HEK293 (cell line): Measurements from ENCODE around the gene TMEM51.

Experiments used
- CTCF ChIA-PET: fragments of 350-600 bp; formaldehyde crosslinking; extraction: SDS; loops from one replicate; lab custom pipeline; 2021; ENCODE audit warnings: antibody characterized with exemption; lab: Yijun Ruan, JAX
- POLR2A ChIA-PET: fragments of 300-600 bp; formaldehyde crosslinking; extraction: SDS; loops from one replicate; lab custom pipeline; 2020; ENCODE audit warnings: antibody characterized with exemption, inconsistent platforms; lab: Yijun Ruan, JAX
- H3K27ac ChIP-seq: fragments of 200-500 bp; sonication (Bioruptor generic); 2 replicates; pipeline ENCODE4 v1.5.1; 2014; ENCODE audit warnings: low read depth, low read length, control low read depth, inconsistent platforms; ENCODE audit errors: extremely low read depth
- H3K36me3 ChIP-seq, 2 experiments: fragments of 200-500 bp in 1 of 2; sonication (Bioruptor generic) in 1 of 2; 1 replicate in 1 of 2; 2 replicates in 1 of 2; pipeline ENCODE4 v1.5.1; 2014 to 2017; ENCODE audit warnings: inconsistent platforms in 2 of 2, low read length in 2 of 2; ENCODE audit not compliant: control insufficient read depth in 2 of 2, insufficient read depth in 1 of 2
- H3K4me1 ChIP-seq: fragments of 200-500 bp; sonication (Bioruptor generic); 2 replicates; pipeline ENCODE4 v1.5.1; 2014; ENCODE audit warnings: mild to moderate bottlenecking, low read length, inconsistent platforms; ENCODE audit not compliant: control insufficient read depth, insufficient read depth
- H3K4me3 ChIP-seq: 2 replicates; pipeline ENCODE4 v1.5.1; 2011; ENCODE audit warnings: low read depth, mild to moderate bottlenecking, control low read depth, low read length, moderate library complexity
- H3K9me3 ChIP-seq: fragments of 200-500 bp; sonication (Bioruptor generic); 2 replicates; pipeline ENCODE4 v1.5.1; 2014; ENCODE audit warnings: low read depth, low read length, inconsistent platforms; ENCODE audit not compliant: control insufficient read depth, insufficient read depth
- BCL11B ChIP-seq: fragments of 450-650 bp; formaldehyde crosslinking; IDR thresholded peaks from 2 replicates; pipeline ENCODE4 v1.5.1; 2016; ENCODE audit warnings: low read depth, missing biosample characterization, missing genetic modification characterization
- HIC1 ChIP-seq: fragments of 450-650 bp; formaldehyde crosslinking; IDR thresholded peaks from 2 replicates; pipeline ENCODE4 v1.5.1; 2016; ENCODE audit warnings: missing biosample characterization, missing genetic modification characterization
- KLF10 ChIP-seq: fragments of 450-650 bp; IDR thresholded peaks from 2 replicates; pipeline ENCODE4 v1.5.1; 2018; ENCODE audit warnings: missing biosample characterization, mild to moderate bottlenecking, missing genetic modification characterization
- KLF9 ChIP-seq: fragments of 450-650 bp; formaldehyde crosslinking; IDR thresholded peaks from 2 replicates; pipeline ENCODE4 v1.5.1; 2016; ENCODE audit warnings: missing biosample characterization, missing genetic modification characterization, low read depth
- MYNN ChIP-seq: fragments of 450-650 bp; formaldehyde crosslinking; IDR thresholded peaks from 2 replicates; pipeline ENCODE4 v1.5.1; 2016; ENCODE audit warnings: missing biosample characterization, missing genetic modification characterization, borderline replicate concordance
- SETDB1 ChIP-seq: IDR thresholded peaks from one replicate; pipeline ENCODE4 v1.6.1; 2017; ENCODE audit warnings: mild to moderate bottlenecking, low read length, moderate library complexity, mixed read lengths; ENCODE audit not compliant: insufficient read length
- SP2 ChIP-seq: fragments of 450-650 bp; formaldehyde crosslinking; IDR thresholded peaks from 2 replicates; pipeline ENCODE4 v1.5.1; 2016; ENCODE audit warnings: missing biosample characterization, missing genetic modification characterization
- SP3 ChIP-seq: fragments of 450-650 bp; formaldehyde crosslinking; IDR thresholded peaks from 2 replicates; pipeline ENCODE4 v1.5.1; 2016; ENCODE audit warnings: missing biosample characterization, missing genetic modification characterization
- TRIM28 ChIP-seq: IDR thresholded peaks from 2 replicates; pipeline ENCODE4 v1.6.1; 2011; ENCODE audit warnings: low read length, control low read depth, borderline replicate concordance
- ZBTB21 ChIP-seq: fragments of 450-650 bp; formaldehyde crosslinking; IDR thresholded peaks from 2 replicates; pipeline ENCODE4 v1.5.1; 2017; ENCODE audit warnings: missing biosample characterization, missing genetic modification characterization
- ZBTB26 ChIP-seq: fragments of 450-650 bp; formaldehyde crosslinking; optimal IDR thresholded peaks from 2 replicates; pipeline ENCODE3; 2016; ENCODE audit warnings: missing biosample characterization, mild to moderate bottlenecking, missing genetic modification characterization
- ZBTB7A ChIP-seq: fragments of 450-650 bp; formaldehyde crosslinking; IDR thresholded peaks from 2 replicates; pipeline ENCODE4 v1.5.1; 2016; ENCODE audit warnings: low read depth, missing biosample characterization, missing genetic modification characterization
- ZEB2 ChIP-seq: fragments of 450-650 bp; formaldehyde crosslinking; IDR thresholded peaks from 2 replicates; pipeline ENCODE4 v1.5.1; 2016; ENCODE audit warnings: missing biosample characterization, missing genetic modification characterization
- ZNF148 ChIP-seq: fragments of 450-650 bp; formaldehyde crosslinking; IDR thresholded peaks from 2 replicates; pipeline ENCODE4 v1.5.0; 2017; ENCODE audit warnings: missing biosample characterization, missing genetic modification characterization, borderline replicate concordance
- ZNF19 ChIP-seq: fragments of 450-650 bp; formaldehyde crosslinking; IDR thresholded peaks from 2 replicates; pipeline ENCODE4; 2016; ENCODE audit warnings: missing biosample characterization, missing genetic modification characterization, low read depth
- ZNF221 ChIP-seq: fragments of 450-650 bp; formaldehyde crosslinking; IDR thresholded peaks from 2 replicates; pipeline ENCODE4 v1.5.1; 2017; ENCODE audit warnings: missing biosample characterization, missing genetic modification characterization, borderline replicate concordance
- ZNF311 ChIP-seq: fragments of 450-650 bp; formaldehyde crosslinking; IDR thresholded peaks from 2 replicates; pipeline ENCODE4 v1.5.1; 2017; ENCODE audit warnings: missing biosample characterization, missing genetic modification characterization, borderline replicate concordance
- ZNF513 ChIP-seq: fragments of 450-650 bp; IDR thresholded peaks from 2 replicates; pipeline ENCODE4 v1.5.1; 2018; ENCODE audit warnings: missing biosample characterization, missing genetic modification characterization
- ZNF558 ChIP-seq: fragments of 450-650 bp; formaldehyde crosslinking; IDR thresholded peaks from 2 replicates; pipeline ENCODE4 v1.5.1; 2016; ENCODE audit warnings: missing biosample characterization, missing genetic modification characterization
- ZNF600 ChIP-seq: fragments of 450-650 bp; formaldehyde crosslinking; IDR thresholded peaks from 2 replicates; pipeline ENCODE4 v1.5.1; 2016; ENCODE audit warnings: missing biosample characterization, missing genetic modification characterization
- ZNF610 ChIP-seq: fragments of 450-650 bp; formaldehyde crosslinking; IDR thresholded peaks from 2 replicates; pipeline ENCODE4 v1.5.1; 2016; ENCODE audit warnings: missing biosample characterization, missing genetic modification characterization, borderline replicate concordance
- ZNF626 ChIP-seq: fragments of 450-650 bp; sonication (Bioruptor Pico); formaldehyde crosslinking; IDR thresholded peaks from 2 replicates; pipeline ENCODE4 v1.5.1; 2018; ENCODE audit warnings: missing biosample characterization, missing genetic modification characterization, inconsistent platforms
- ZNF658 ChIP-seq: fragments of 450-650 bp; formaldehyde crosslinking; IDR thresholded peaks from 2 replicates; pipeline ENCODE4; 2016; ENCODE audit warnings: missing biosample characterization, missing genetic modification characterization
- ZNF677 ChIP-seq: fragments of 450-650 bp; IDR thresholded peaks from 2 replicates; pipeline ENCODE4 v1.5.0; 2018; ENCODE audit warnings: missing biosample characterization, mild to moderate bottlenecking, missing genetic modification characterization, moderate library complexity

TMEM51 gene

GRCh38 chr1:15188130-15188524 lies 34.6 kb downstream of the TMEM51 start:
- Histone ChIP-seq H3K27ac (no peak overlapping the region), H3K4me1 (peaks cover 7% of the 10 kb centered on the region; the same call in 1 of the 2 replicates), H3K9me3 (no peaks in the 10 kb centered on the region), H3K36me3 (no peaks in the 10 kb centered on the region), H3K4me3 (no peak overlapping the region)
- no peak for TF ChIP-seq ZNF221 (tag by site-specific recombination)
- peak; percentile 41; the same call in 1 of the 2 replicates for TF ChIP-seq KLF9 (tag by site-specific recombination)
- TF ChIP-seq SP3 (tag by site-specific recombination) = peak; percentile 29; the same call in 1 of the 2 replicates
- peak; percentile 74; the same call in 1 of the 2 replicates for TF ChIP-seq KLF10 (tag by site-specific recombination)
- no peak for TF ChIP-seq ZNF626
- no peak for TF ChIP-seq ZBTB26 (tag by site-specific recombination)
- TF ChIP-seq SP2 (tag by site-specific recombination) = peak; percentile 57
- POLR2A ChIA-PET = no interaction called here
- CTCF ChIA-PET = interaction anchor here (0.6 to 1.1 kb wide), 3 partner anchors 36 to 893 kb away, joined by 3 to 4 read pairs (median 3); no protein-coding TSS in a partner anchor

- ChIA-PET POLR2A (no interaction called here), CTCF (interaction anchor here (0.7 to 1.1 kb wide), 2 partner anchors 36 to 116 kb away, joined by 3 to 4 read pairs; no protein-coding TSS in a partner anchor)
- Histone ChIP-seq H3K36me3 (no peaks in the 10 kb centered on the region), H3K4me3 (no peak overlapping the region), H3K27ac (no peak overlapping the region), H3K9me3 (no peaks in the 10 kb centered on the region), H3K4me1 (peaks cover 7% of the 10 kb centered on the region; the same call in 1 of the 2 replicates)
- TF ChIP-seq TRIM28 = no peak
- TF ChIP-seq ZNF558 (tag by site-specific recombination) = no peak
- peak; percentile 65; the same call in 1 of the 2 replicates for TF ChIP-seq ZBTB21 (tag by site-specific recombination)
- TF ChIP-seq ZNF311 (tag by site-specific recombination) = no peak
- TF ChIP-seq BCL11B (tag by site-specific recombination) = no peak
- no peak for TF ChIP-seq ZNF19 (tag by site-specific recombination)
- TF ChIP-seq ZNF677 (tag by site-specific recombination) = no peak
- no peak for TF ChIP-seq SETDB1
- TF ChIP-seq ZBTB7A (tag by site-specific recombination) = no peak
- peak; percentile 63; the same call in 1 of the 2 replicates for TF ChIP-seq HIC1
- no peak for TF ChIP-seq ZNF610 (tag by site-specific recombination)
- no peak for TF ChIP-seq ZNF513 (tag by site-specific recombination)
- no peak for TF ChIP-seq ZNF658 (tag by site-specific recombination)
- peak; percentile 26; the same call in 1 of the 2 replicates for TF ChIP-seq ZNF600 (tag by site-specific recombination)
- TF ChIP-seq MYNN = no peak
- no peak for TF ChIP-seq ZNF148
- TF ChIP-seq ZEB2 (tag by site-specific recombination) = peak; percentile 50; the same call in 1 of the 2 replicates
These were observed 35.1 kb downstream of the TMEM51 start for GRCh38 chr1:15188678-15189077.
